GM19324 (cell line): ENCODE results near the gene DMKN.
"Not testable (repeated sequence)": the region's sequence is repeated elsewhere in the genome, so short reads cannot be mapped to it uniquely, and the experiment has no call there.

ENCODE experiments used
- ATAC-seq: cut with Tn5 transposase; IDR thresholded peaks from one replicate; pipeline ENCODE4 v1.9.1; 2021; ENCODE audit warnings: mild to moderate bottlenecking, moderate library complexity; ENCODE audit not compliant: unreplicated experiment, low FRiP score

DMKN gene

GRCh38 chr19:35470128-35470527, 43.3 kb downstream of the DMKN start:
- no peak for ATAC-seq

DNA sequence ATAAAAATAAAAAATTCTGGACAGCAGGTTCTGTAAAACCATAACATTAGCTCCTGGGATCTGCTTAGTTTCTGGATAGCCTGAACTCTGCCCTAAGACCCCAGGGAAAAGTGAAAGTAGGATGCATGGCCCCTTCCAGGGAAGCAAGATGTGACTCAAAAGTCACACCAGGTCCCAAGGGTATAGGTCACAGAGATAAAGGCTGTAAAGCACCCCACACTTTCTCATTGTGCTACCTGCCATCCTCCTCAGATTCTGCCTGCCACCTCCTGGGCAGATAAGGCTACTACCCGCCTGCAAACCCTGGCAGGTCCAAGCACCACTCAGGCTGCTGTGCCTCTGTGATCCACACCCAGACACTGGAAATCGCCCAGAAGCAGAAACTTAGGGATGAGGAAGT, 44.8 kb downstream of the DMKN start:
- peak; percentile 60 for ATAC-seq

DNA sequence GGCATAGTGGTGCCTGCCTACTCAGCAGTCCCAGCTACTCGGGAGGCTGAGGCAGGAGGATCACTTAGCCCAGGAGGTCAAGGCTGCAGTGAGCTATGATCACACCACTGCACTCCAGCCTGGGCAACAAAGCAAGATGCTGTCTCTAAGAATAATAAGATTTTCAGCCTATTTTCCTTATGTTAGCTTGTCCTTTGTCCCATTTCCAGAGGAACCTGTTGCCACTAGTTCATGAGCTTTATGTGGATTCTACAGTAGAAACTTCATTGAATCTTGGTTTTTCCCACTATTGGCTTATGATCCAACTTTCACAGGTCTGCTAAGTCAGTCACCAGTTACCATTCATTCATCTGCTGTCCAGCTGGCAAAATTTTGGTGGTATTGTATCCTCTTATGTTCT, 47.2 kb downstream of the DMKN start:
- ATAC-seq, result no peak

- ATAC-seq, result not testable (repeated sequence)
Measured at GRCh38 chr19:35462956-35463355, 50.5 kb downstream of the DMKN start.

DNA sequence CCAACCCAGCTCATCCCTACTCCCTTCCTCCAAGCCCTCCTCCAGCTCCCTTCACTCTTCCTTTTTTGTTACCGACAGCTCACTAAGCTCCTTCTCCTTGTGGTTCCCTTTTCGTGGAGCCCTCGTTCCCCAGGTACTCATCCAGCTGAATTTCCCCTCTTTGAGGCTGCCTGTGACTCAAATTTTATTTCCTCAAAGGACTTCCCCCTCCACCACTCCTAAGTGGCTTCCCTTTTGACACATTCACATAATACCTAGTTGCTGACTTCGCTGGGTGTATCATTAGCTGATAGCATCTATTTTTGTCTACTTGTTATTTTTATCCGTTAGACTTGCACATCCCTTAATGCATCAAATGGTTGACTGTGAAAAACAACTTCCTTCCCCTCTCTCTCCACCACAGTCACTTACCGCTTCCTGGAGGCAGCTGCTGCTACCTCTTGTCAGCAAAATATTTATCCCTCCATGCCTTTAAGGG, 50.9 kb downstream of the DMKN start:
- ATAC-seq, result peak; percentile 61

DNA sequence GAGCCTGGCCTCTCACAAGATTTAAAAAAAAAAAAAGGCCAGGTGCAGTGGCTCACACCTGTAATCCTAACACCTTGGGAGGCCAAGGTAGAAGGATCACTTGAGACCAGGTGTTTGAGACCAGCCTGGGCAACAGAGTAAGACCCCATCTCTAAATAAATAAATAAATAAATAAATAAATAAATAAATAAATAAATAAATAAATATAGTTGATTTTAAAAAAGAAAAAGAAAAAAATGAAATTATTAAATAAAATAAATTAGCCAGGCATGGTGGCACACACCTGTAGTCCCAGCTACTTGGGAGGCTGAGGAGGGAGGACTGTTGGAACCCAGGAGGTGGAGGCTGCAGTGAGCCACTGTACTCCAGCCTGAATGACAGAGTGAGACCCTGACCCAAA, 51.7 kb downstream of the DMKN start:
- ATAC-seq, result not testable (repeated sequence)

- no peak for ATAC-seq
Measured at GRCh38 chr19:35461060-35461459, 52.4 kb downstream of the DMKN start.

DNA sequence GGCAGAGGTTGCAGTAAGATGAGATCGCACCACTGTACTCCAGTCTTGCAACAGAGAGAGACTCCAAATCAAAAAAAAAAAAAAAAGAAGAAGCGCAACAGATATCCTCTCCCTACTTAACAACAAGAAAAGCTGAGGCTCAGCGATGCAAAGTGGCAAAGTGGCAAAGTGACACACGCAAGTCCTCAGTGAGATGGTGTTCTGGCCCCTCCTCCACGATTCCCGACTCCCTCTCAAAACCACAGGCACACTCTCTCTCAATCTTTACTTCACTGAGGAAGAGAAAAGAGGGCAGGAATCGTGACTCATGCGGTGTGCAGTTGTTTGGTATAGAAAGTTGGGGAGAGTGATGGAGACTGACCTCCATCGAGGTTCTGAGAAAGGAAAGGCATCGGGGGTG, 52.8 kb downstream of the DMKN start:
- ATAC-seq, result no peak

GRCh38 chr19:35459414-35460082, 53.9 kb downstream of the DMKN start:
- ATAC-seq, result no peak

DNA sequence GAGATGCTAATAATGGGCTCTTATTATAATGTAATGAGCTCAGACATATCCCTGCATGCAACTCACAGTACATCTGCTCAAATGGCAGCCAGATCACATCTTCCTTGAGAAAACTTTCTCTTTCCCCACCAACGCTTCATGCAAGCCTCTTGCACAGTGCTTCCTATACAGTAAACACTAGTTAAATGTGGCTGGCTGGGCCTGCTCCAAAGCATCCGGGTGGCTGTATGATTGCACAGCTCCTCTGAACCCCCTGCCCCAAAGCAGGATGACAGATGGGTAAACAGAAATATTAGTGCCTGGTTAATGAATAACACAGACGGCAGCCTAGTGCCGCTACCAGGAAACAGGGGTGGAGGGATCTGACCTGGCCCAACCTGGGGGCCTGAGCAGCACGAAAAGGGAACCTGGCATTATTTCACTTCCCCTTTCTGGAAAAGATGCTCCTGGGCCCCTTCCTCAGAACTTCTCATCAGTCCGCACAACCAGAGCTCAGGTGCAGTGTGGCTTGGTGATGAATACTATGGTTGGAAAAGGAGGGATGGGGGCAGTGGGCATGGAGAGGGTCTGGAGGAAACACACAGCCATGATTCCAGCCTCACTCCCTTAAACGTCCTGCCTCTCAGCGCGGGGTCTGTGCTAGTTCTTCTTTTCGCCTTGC, 54.6 kb downstream of the DMKN start:
- ATAC-seq, result no peak

DNA sequence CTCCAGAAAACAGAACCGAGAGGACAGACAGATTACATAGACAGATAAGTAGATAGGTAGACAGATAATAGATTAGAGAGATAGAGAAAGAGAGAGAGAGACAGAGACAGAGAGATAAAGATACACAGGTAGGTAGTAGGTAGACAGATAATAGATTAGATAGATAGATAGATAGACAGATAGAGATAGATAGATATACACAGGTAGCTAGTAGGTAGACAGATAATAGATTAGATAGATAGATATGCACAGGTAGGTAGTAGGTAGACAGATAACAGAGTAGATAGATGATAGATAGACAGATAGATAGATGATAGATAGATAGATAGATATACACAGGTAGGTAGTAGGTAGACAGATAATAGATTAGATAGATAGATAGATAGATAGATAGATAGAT, 55.3 kb downstream of the DMKN start:
- no peak for ATAC-seq

DNA sequence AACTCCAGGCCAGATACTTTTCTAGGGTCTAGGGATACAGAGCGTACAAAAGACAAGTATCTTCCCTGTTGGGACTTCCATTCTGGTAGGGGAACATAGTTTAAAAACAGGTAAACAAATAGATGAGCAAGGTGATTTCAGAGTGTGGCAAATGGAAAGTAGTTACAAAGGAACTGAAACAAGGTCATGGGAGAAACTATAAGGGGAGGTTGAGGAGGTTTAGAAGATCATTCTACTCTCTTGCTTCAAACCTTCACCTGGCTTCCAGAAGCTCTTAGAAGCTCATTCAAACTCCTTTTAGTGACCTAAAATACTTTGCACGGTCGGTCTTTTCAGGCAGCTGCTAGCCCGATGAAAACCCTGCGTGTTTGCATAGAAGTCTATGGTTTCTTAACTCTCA, 56.3 kb downstream of the DMKN start:
- peak; percentile 46 for ATAC-seq

GRCh38 chr19:35455616-35456201, 57.7 kb downstream of the DMKN start:
- no peak for ATAC-seq

DNA sequence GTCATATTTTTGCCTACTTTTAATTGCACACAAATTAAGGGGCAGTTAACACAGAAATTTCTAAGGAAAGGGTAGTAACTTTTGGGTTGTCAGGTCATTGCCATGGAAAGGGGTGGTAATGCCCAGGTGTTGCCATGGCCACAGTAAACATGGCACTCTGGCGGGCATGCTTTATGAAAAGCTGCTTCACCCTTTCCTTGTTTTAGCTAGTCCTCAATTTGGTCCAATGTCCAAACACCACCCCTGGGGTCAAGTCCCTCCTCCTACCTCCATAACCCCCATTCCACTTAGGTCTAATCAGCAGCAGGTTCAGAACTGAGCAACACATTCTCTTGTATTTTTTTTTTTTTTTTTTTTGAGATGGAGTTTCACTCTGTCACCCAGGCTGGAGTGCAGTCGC, 58.8 kb downstream of the DMKN start:
- ATAC-seq, result no peak

GRCh38 chr19:35451338-35452096, 61.9 kb downstream of the DMKN start:
- ATAC-seq, result no peak

DNA sequence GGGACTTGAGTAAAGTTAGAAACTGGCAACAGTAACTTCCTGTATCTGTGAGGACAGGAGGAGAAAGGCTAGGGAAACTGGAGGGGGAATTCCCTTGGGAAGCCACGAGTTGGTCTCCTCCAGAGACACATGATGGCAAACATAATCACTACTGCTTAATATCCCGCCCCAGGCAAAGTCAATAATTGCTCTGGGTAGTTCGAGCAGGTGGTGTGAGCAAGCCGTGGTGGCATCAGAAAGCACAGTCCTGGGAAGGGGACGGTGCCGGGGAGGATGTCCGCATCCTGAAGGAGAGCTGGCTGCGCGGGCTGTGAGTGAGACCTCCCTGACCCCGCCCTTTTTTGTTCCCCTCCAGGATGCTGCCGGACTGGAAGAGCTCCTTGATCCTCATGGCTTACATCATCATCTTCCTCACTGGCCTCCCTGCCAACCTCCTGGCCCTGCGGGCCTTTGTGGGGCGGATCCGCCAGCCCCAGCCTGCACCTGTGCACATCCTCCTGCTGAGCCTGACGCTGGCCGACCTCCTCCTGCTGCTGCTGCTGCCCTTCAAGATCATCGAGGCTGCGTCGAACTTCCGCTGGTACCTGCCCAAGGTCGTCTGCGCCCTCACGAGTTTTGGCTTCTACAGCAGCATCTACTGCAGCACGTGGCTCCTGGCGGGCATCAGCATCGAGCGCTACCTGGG, 63.9 kb downstream of the DMKN start:
- ATAC-seq, result no peak

GRCh38 chr19:35447606-35448469, 65.6 kb downstream of the DMKN start, which contains the start of gene FFAR2:
Gene FFAR2 (plus strand): TSS chr19:35448257. CDS start chr19:35449715, 1,458 bp downstream.
- ATAC-seq, result no peak
